ENCODE results near the gene TUBA1B.

DNA sequence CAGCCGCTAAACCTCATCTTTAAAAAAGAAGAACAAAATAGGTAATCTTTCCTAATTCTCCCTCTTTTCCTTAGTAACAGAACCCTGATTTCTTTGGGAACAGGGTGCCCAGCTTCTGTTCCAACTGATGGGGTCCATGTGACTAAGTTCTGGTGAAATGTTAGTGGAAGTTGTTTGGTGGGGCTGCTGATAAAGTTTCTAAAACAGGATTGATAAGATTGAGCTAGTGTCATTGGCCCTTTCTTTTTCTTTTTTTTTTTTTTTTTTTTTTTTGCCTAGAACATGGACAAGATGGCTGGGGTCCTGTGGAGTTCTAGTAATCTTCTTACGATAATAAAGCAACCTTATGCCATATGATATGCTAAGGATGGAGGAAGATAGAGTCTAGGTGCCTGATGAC lies 16.2 kb upstream of the TUBA1B start:
- TF ChIP-seq ZNF837 (tag by site-specific recombination; IDR thresholded peaks at IDR 0.05): no peak
- TF ChIP-seq, protein P1, sequence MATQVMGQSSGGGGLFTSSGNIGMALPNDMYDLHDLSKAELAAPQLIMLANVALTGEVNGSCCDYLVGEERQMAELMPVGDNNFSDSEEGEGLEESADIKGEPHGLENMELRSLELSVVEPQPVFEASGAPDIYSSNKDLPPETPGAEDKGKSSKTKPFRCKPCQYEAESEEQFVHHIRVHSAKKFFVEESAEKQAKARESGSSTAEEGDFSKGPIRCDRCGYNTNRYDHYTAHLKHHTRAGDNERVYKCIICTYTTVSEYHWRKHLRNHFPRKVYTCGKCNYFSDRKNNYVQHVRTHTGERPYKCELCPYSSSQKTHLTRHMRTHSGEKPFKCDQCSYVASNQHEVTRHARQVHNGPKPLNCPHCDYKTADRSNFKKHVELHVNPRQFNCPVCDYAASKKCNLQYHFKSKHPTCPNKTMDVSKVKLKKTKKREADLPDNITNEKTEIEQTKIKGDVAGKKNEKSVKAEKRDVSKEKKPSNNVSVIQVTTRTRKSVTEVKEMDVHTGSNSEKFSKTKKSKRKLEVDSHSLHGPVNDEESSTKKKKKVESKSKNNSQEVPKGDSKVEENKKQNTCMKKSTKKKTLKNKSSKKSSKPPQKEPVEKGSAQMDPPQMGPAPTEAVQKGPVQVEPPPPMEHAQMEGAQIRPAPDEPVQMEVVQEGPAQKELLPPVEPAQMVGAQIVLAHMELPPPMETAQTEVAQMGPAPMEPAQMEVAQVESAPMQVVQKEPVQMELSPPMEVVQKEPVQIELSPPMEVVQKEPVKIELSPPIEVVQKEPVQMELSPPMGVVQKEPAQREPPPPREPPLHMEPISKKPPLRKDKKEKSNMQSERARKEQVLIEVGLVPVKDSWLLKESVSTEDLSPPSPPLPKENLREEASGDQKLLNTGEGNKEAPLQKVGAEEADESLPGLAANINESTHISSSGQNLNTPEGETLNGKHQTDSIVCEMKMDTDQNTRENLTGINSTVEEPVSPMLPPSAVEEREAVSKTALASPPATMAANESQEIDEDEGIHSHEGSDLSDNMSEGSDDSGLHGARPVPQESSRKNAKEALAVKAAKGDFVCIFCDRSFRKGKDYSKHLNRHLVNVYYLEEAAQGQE (tag by site-specific recombination; IDR thresholded peaks at IDR 0.05): no peak
- TF ChIP-seq, protein P2, sequence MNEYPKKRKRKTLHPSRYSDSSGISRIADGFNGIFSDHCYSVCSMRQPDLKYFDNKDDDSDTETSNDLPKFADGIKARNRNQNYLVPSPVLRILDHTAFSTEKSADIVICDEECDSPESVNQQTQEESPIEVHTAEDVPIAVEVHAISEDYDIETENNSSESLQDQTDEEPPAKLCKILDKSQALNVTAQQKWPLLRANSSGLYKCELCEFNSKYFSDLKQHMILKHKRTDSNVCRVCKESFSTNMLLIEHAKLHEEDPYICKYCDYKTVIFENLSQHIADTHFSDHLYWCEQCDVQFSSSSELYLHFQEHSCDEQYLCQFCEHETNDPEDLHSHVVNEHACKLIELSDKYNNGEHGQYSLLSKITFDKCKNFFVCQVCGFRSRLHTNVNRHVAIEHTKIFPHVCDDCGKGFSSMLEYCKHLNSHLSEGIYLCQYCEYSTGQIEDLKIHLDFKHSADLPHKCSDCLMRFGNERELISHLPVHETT (tag by site-specific recombination; IDR thresholded peaks at IDR 0.05): no peak
- TF ChIP-seq, protein P3, sequence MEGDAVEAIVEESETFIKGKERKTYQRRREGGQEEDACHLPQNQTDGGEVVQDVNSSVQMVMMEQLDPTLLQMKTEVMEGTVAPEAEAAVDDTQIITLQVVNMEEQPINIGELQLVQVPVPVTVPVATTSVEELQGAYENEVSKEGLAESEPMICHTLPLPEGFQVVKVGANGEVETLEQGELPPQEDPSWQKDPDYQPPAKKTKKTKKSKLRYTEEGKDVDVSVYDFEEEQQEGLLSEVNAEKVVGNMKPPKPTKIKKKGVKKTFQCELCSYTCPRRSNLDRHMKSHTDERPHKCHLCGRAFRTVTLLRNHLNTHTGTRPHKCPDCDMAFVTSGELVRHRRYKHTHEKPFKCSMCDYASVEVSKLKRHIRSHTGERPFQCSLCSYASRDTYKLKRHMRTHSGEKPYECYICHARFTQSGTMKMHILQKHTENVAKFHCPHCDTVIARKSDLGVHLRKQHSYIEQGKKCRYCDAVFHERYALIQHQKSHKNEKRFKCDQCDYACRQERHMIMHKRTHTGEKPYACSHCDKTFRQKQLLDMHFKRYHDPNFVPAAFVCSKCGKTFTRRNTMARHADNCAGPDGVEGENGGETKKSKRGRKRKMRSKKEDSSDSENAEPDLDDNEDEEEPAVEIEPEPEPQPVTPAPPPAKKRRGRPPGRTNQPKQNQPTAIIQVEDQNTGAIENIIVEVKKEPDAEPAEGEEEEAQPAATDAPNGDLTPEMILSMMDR (tag by site-specific recombination; IDR thresholded peaks at IDR 0.05): no peak
- TF ChIP-seq, protein P4, sequence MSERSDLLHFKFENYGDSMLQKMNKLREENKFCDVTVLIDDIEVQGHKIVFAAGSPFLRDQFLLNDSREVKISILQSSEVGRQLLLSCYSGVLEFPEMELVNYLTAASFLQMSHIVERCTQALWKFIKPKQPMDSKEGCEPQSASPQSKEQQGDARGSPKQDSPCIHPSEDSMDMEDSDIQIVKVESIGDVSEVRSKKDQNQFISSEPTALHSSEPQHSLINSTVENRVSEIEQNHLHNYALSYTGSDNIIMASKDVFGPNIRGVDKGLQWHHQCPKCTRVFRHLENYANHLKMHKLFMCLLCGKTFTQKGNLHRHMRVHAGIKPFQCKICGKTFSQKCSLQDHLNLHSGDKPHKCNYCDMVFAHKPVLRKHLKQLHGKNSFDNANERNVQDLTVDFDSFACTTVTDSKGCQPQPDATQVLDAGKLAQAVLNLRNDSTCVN (tag by site-specific recombination; optimal IDR thresholded peaks at IDR 0.05): no peak
- TF ChIP-seq, protein P5, sequence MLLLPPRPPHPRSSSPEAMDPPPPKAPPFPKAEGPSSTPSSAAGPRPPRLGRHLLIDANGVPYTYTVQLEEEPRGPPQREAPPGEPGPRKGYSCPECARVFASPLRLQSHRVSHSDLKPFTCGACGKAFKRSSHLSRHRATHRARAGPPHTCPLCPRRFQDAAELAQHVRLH (tag by site-specific recombination; IDR thresholded peaks at IDR 0.05): no peak
- TF ChIP-seq, protein P6, sequence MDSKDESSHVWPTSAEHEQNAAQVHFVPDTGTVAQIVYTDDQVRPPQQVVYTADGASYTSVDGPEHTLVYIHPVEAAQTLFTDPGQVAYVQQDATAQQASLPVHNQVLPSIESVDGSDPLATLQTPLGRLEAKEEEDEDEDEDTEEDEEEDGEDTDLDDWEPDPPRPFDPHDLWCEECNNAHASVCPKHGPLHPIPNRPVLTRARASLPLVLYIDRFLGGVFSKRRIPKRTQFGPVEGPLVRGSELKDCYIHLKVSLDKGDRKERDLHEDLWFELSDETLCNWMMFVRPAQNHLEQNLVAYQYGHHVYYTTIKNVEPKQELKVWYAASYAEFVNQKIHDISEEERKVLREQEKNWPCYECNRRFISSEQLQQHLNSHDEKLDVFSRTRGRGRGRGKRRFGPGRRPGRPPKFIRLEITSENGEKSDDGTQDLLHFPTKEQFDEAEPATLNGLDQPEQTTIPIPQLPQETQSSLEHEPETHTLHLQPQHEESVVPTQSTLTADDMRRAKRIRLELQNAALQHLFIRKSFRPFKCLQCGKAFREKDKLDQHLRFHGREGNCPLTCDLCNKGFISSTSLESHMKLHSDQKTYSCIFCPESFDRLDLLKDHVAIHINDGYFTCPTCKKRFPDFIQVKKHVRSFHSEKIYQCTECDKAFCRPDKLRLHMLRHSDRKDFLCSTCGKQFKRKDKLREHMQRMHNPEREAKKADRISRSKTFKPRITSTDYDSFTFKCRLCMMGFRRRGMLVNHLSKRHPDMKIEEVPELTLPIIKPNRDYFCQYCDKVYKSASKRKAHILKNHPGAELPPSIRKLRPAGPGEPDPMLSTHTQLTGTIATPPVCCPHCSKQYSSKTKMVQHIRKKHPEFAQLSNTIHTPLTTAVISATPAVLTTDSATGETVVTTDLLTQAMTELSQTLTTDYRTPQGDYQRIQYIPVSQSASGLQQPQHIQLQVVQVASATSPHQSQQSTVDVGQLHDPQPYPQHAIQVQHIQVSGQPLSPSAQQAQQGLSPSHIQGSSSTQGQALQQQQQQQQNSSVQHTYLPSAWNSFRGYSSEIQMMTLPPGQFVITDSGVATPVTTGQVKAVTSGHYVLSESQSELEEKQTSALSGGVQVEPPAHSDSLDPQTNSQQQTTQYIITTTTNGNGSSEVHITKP (tag by site-specific recombination; IDR thresholded peaks at IDR 0.05): no peak
- TF ChIP-seq ZNF184 (tag by site-specific recombination; IDR thresholded peaks at IDR 0.05): no peak
